Muscle layer of colon (tissue), 2 donors: Measurements from ENCODE around the gene WBP2.
"Not testable (repeated sequence)": the region's sequence is repeated elsewhere in the genome, so short reads cannot be mapped to it uniquely, and the experiment has no call there.

Source experiments
- H3K27ac ChIP-seq: one replicate; pipeline ENCODE4 v1.7.0; 2013; ENCODE audit warnings: low read depth, mild to moderate bottlenecking, low read length, moderate library complexity
- H3K27me3 ChIP-seq, 2 donors: one replicate each; pipeline ENCODE4 v1.7.0; 2013; ENCODE audit warnings: low read length in 2 of 2, mild to moderate bottlenecking in 2 of 2; ENCODE audit not compliant: insufficient read depth in 2 of 2, control insufficient read depth in 1 of 2
- H3K36me3 ChIP-seq: one replicate; pipeline ENCODE4 v1.7.0; 2013; ENCODE audit warnings: mild to moderate bottlenecking, low read length; ENCODE audit not compliant: insufficient read depth
- H3K4me1 ChIP-seq: one replicate; pipeline ENCODE4 v1.7.0; 2013; ENCODE audit warnings: mild to moderate bottlenecking, low read length; ENCODE audit not compliant: insufficient read depth
- H3K4me3 ChIP-seq, 2 donors: one replicate each; pipeline ENCODE4 v1.7.0; 2013; ENCODE audit warnings: low read length in 2 of 2, low read depth in 1 of 2, mild to moderate bottlenecking in 1 of 2, moderate library complexity in 1 of 2
- H3K9ac ChIP-seq: one replicate; pipeline ENCODE4 v1.7.0; 2013; ENCODE audit warnings: low read length
- H3K9me3 ChIP-seq: one replicate; pipeline ENCODE4 v1.7.0; 2013; ENCODE audit warnings: mild to moderate bottlenecking, low read length
- donor health status: abdominal sarcoma.
- donor health status: Adenocarcinoma of cecum.

The WBP2 gene

GRCh38 chr17:75813081-75814020 is 41.8 kb downstream of the WBP2 start:
- Histone ChIP-seq H3K27me3 (no peaks in the 10 kb centered on the region), H3K4me1 (peaks cover 9% of the 10 kb centered on the region), H3K27ac (no peak overlapping the region), H3K9ac (no peak overlapping the region), H3K9me3 (no peaks in the 10 kb centered on the region), H3K4me3 (no peak overlapping the region), H3K36me3 (peaks cover 74% of the 10 kb centered on the region)

DNA sequence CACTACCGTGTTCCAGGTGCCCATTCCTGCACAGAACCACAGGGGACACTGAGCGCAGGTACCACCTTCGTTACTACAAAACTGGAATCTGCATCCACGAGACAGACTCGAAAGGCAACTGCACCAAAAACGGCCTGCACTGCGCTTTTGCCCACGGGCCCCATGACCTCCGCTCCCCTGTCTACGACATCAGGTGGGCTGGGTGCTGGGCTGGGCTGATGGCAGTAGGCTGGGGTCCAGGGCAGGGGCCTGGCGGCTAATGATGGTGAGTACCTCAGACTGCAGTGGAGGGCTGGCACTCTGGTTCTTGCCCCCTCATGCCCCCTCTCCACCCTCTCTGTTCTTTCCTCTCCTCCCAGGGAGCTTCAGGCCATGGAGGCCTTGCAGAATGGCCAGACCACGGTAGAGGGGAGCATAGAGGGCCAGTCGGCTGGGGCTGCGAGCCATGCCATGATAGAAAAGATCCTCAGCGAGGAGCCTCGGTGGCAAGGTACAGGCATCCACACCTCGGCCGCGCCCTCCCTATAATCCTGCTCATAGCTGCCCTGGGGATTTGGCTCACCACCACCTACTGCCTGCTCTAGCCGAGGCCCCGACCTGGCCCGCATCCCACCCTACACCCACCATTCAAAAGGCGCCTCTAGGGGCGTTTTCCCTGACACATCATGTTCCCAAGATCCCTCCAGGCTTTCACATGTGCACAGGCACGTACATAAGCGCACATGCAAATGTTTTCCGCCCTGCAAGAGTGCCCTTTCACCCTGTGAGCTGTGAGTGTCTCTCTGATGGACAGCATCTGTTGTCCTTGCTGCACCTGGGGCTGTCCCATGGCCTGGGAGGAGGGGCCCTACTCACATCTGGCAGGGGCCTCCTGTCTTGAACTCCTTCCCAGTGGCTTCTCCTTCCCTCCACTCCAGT is 42.8 kb downstream of the WBP2 start:
- Histone ChIP-seq H3K9ac (no peak overlapping the region), H3K27me3 (no peaks in the 10 kb centered on the region), H3K4me1 (peaks cover 14% of the 10 kb centered on the region), H3K36me3 (peaks cover 64% of the 10 kb centered on the region), H3K27ac (no peak overlapping the region), H3K4me3 (no peak overlapping the region), H3K9me3 (no peaks in the 10 kb centered on the region)

DNA sequence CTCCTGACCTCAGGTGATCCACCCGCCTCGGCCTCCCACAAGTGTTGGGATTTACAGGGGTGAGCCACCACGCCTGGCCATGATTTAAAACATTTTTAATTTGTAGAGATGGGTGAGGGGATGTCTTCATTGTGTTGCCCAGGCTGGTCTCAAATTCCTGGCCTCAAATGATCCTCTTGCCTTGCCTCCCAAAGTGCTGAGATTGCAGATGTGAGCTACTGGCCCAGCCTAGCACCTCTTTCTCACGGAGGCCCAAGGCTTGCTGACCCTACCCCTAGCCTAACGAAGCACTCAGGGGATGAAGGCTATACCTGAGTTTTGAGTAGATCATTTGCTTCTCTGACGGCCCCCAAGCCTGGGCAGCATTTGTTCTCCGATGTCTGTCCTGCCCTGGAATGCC is 44.0 kb downstream of the WBP2 start:
- no peaks in the 10 kb centered on the region for H3K27me3 ChIP-seq
- no peak overlapping the region for H3K9ac ChIP-seq
- no peak overlapping the region for H3K27ac ChIP-seq
- H3K4me3 ChIP-seq, result no peak overlapping the region
- H3K4me1 ChIP-seq, result peaks cover 14% of the 10 kb centered on the region
- H3K36me3 ChIP-seq, result peaks cover 52% of the 10 kb centered on the region
- no peaks in the 10 kb centered on the region for H3K9me3 ChIP-seq

- not testable (repeated sequence) for H3K27ac ChIP-seq, H3K9me3 ChIP-seq, H3K9ac ChIP-seq, H3K4me3 ChIP-seq, H3K27me3 ChIP-seq
- Histone ChIP-seq H3K36me3 (peaks cover 49% of the 10 kb centered on the region), H3K4me1 (peaks cover 14% of the 10 kb centered on the region)
Observed at GRCh38 chr17:75810756-75811155, 44.4 kb downstream of the WBP2 start.

DNA sequence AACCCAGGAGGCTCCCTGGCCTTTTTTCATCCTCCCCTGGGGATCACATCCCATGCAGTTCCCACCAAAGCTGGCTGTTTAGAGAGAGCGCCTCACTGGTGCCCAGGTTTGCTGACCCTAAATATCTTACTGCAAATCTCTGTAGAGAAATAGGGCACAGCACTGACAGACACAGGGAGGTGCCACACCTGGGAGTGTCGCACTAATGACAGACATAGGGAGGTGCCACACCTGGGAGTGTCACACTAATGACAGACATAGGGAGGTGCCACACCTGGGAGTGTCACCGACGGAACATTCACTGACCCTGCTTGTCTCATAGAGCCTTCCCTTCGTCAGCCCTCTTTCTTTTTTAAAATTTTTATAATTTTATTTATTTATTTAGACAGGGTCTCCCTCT is 44.9 kb downstream of the WBP2 start:
- Histone ChIP-seq H3K27me3 (no peaks in the 10 kb centered on the region), H3K27ac (no peak overlapping the region), H3K9me3 (no peaks in the 10 kb centered on the region), H3K36me3 (peaks cover 46% of the 10 kb centered on the region), H3K4me1 (peaks cover 14% of the 10 kb centered on the region), H3K9ac (no peak overlapping the region), H3K4me3 (no peak overlapping the region)

DNA sequence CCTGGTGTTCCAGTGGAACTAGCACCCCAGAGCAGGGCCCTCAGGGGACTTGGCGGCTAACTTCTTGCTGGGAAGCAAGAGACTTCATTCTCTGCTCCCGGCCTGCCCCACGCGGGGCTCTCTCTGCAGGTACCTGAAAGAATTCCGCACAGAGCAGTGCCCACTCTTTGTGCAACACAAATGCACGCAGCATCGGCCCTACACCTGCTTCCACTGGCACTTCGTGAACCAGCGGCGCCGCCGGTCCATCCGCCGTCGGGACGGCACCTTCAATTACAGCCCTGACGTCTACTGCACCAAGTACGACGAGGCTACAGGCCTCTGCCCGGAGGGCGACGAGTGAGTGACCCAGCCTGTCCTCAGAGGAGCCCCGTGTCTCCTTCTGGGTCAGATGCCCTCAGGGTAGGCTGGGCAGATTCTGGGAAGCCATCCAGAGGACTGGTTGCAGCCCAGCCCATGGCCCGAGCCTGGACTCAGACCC is 45.5 kb downstream of the WBP2 start:
- H3K27ac ChIP-seq, result no peak overlapping the region
- no peaks in the 10 kb centered on the region for H3K9me3 ChIP-seq
- no peak overlapping the region for H3K4me3 ChIP-seq
- no peak overlapping the region for H3K9ac ChIP-seq
- peaks cover 40% of the 10 kb centered on the region for H3K36me3 ChIP-seq
- peaks cover 14% of the 10 kb centered on the region for H3K4me1 ChIP-seq
- H3K27me3 ChIP-seq, result no peaks in the 10 kb centered on the region

DNA sequence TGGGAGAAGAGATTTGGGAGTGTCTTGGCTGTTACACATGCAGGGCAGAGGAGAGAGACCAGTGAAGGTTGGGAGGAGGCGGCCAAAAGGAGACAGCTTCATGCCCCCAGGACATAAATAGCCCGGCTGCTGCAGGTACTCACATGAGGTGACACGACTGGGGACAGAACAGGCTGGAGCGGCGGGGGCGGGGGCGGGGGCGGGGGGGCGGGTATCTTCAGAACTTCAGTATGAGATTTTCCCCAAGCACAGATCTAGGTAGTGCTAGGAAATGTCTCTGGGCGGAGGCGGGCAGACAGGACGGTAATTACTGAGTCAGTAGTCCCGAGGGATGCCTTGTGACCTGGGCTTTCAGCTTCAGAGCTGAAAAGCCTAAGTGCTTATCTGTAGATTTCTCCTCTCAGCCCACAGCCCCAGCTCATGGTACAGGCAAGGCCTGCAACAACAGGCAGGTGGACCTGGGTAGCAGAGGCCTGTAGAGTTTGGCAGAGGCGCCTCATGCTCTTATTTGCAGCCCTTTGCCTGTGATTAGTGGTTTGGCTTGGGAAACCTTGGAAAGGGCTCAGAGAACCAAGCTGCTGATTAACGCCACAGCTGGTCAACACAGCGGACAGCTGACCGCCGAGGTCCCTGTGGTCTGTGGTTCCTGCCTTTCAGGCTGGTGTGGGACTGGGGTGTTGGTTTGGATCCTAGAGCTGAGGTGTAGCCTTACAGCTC is 46.1 kb downstream of the WBP2 start:
- Histone ChIP-seq H3K36me3 (peaks cover 37% of the 10 kb centered on the region), H3K27ac (peak overlapping the region; percentile 0), H3K4me1 (peaks cover 14% of the 10 kb centered on the region), H3K9ac (no peak overlapping the region), H3K4me3 (no peak overlapping the region), H3K27me3 (no peaks in the 10 kb centered on the region), H3K9me3 (no peaks in the 10 kb centered on the region)

DNA sequence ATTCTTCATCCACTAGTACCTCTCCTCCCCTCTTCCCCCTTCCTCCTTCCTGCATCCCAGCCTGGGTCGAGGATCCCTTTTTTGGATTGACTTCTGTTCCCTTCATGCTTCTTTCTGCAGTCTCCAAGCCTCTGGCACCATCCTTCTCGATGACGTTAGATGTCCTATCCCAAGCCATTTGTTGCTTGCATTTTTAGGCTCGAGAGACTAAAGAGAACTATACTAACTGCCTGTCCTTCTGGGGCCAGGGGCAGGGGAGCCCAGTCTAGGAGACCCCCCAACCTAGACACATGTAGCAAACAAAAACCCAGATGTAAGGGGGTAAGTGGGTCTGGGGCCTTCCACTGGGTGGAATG is 46.6 kb downstream of the WBP2 start:
- Histone ChIP-seq H3K9me3 (no peaks in the 10 kb centered on the region), H3K27me3 (no peaks in the 10 kb centered on the region), H3K9ac (no peak overlapping the region), H3K36me3 (peaks cover 33% of the 10 kb centered on the region), H3K4me3 (no peak overlapping the region), H3K4me1 (peaks cover 14% of the 10 kb centered on the region), H3K27ac (no peak overlapping the region)

GRCh38 chr17:75807861-75808260 is 47.3 kb downstream of the WBP2 start:
- no peaks in the 10 kb centered on the region for H3K9me3 ChIP-seq

DNA sequence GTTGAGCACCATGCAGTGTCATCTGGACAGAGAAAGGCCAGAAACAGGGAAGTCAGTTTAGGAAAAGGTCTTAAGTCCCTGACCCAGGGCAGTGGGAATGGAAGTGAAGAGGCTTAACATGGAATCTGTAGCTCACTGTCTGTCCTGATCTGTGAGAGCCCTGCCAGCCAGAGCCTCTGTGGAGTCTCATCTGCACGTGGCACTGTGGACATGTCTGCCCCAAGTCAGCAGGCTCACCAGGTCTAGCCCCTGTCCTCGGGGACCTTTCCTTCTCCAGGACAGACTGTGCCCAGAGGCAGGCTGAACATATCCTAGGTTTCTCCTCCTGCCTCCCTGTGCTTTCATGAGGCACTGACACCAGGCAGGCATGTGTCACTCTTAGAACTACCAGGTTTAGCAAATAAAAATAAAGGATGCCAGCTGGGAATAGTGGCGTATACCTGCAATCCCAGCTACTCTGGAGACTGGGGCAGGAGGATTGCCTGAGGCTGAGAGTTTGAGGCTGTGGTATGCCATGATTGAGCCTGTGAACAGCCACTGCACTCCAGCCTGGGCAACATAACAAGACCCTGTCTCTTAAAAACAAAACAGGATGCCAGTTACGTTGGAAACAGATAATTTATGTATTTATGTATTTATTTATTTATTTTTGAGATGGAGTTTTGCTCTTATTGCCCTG is 48.2 kb downstream of the WBP2 start:
- no peak overlapping the region for H3K27ac ChIP-seq
- peaks cover 14% of the 10 kb centered on the region for H3K4me1 ChIP-seq
- no peak overlapping the region for H3K4me3 ChIP-seq
- H3K27me3 ChIP-seq, result no peaks in the 10 kb centered on the region
- no peak overlapping the region for H3K9ac ChIP-seq
- no peaks in the 10 kb centered on the region for H3K9me3 ChIP-seq
- peaks cover 17% of the 10 kb centered on the region for H3K36me3 ChIP-seq

More at GRCh38 chr17:75807861-75808260, 47.3 kb downstream of the WBP2 start:
- no peaks in the 10 kb centered on the region for H3K27me3 ChIP-seq
- peaks cover 26% of the 10 kb centered on the region for H3K36me3 ChIP-seq
- no peak overlapping the region for H3K9ac ChIP-seq
- H3K4me3 ChIP-seq, result no peak overlapping the region
- no peak overlapping the region for H3K27ac ChIP-seq
- peaks cover 14% of the 10 kb centered on the region for H3K4me1 ChIP-seq
